Esophagus squamous epithelium (tissue), 5 donors: Measurements from ENCODE around the gene FAM186B. TPM values are rescaled to one million over a fixed set of nuclear protein-coding genes. Genes with fewer than 3 reads are reported as not detected.

Experiments used
- DNase-seq: peaks from one replicate; lab custom pipeline; 2025; lab: John Stamatoyannopoulos, UW
- H3K27ac ChIP-seq, 4 donors: fragments of 200-600 bp; sonication (generic); one replicate each; pipeline ENCODE4 v1.5.1; 2016 to 2019; ENCODE audit warnings: mild to moderate bottlenecking in 1 of 4
- H3K27me3 ChIP-seq, 4 donors: fragments of 200-600 bp; sonication (generic); 1 replicate in 3 of 4; 2 replicates in 1 of 4; pipeline versions ENCODE4 v1.5.1 to v1.6.0; 2017 to 2021; ENCODE audit warnings: antibody characterized with exemption in 1 of 4
- H3K36me3 ChIP-seq, 3 donors: fragments of 200-600 bp; sonication (generic); one replicate each; pipeline ENCODE4 v1.5.1; 2016 to 2019
- H3K4me1 ChIP-seq, 3 donors: fragments of 200-600 bp; sonication (generic); one replicate each; pipeline ENCODE4 v1.5.1; 2017 to 2019
- H3K4me3 ChIP-seq, 4 donors: fragments of 200-600 bp; sonication (generic); 1 replicate in 3 of 4; 2 replicates in 1 of 4; pipeline ENCODE4 v1.5.1; 2016 to 2019; ENCODE audit warnings: mild to moderate bottlenecking in 2 of 4, moderate library complexity in 1 of 4
- H3K9me3 ChIP-seq, 3 donors: fragments of 200-600 bp; sonication (generic); one replicate each; pipeline ENCODE4 v1.5.1; 2016 to 2019
- POLR2A ChIP-seq, 4 donors: fragments of 450-650 bp; IDR thresholded peaks; one replicate each; pipeline ENCODE4 v1.6.1; 2017; ENCODE audit warnings: antibody characterized with exemption in 4 of 4, mild to moderate bottlenecking in 4 of 4, moderate library complexity in 3 of 4
- WGBS, 2 donors: methylation state at CpG; one replicate each; pipeline ENCODE4 v1.1.5; 2018; 5-methylcytosine and 5-hydroxymethylcytosine counted together
- intact Hi-C: fragments of 100-400 bp; cut with DNase I; formaldehyde crosslinking; loops from one replicate; pipeline ENCODE4 v1.15.0; 2022
- total RNA-seq, 4 donors: library from RNA; depleted of rRNA; stranded (reverse); fragments of >200 nt; gene quantifications; one replicate each; pipeline ENCODE4 v1.1.0, GENCODE V29; 2016
- TF ChIP-seq, protein P1 (sequence below), 6 experiments: fragments of 450-650 bp in 4 of 6; fragments of 200-600 bp in 2 of 6; sonication (generic) in 2 of 6; IDR thresholded peaks; one replicate each; pipeline ENCODE4 v1.5.1; 2016 to 2019; ENCODE audit warnings: antibody characterized with exemption in 6 of 6, mild to moderate bottlenecking in 4 of 6, moderate library complexity in 4 of 6
- donor health status: DM: yes; HTN: yes; CAD: no.

FAM186B gene
- total RNA-seq, 4 donors from 2014 or later = 0.19 to 1.1 TPM; not detected in 2

DNA sequence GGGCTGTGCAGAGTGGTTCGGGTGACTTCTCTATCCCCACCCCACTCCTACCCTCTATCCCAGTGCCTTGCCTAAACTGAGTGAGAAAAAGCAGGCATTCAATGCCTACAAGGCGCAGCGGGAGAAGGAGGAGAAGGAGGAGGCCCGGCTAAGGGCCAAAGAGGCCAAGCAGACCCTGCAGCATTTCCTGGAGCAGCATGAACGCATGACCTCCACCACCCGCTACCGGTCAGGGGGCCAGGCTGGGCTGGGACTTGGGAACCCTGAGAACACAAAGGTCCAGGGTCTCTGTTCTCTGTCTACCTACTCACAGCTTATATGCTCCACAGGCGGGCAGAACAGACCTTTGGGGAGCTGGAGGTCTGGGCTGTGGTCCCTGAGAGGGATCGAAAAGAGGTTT lies 29.6 kb upstream of the FAM186B start:
- H3K36me3 ChIP-seq = peaks cover 0 to 78% (median 6%) of the 10 kb centered on the region in 3 donors
- TF ChIP-seq, protein P1, sequence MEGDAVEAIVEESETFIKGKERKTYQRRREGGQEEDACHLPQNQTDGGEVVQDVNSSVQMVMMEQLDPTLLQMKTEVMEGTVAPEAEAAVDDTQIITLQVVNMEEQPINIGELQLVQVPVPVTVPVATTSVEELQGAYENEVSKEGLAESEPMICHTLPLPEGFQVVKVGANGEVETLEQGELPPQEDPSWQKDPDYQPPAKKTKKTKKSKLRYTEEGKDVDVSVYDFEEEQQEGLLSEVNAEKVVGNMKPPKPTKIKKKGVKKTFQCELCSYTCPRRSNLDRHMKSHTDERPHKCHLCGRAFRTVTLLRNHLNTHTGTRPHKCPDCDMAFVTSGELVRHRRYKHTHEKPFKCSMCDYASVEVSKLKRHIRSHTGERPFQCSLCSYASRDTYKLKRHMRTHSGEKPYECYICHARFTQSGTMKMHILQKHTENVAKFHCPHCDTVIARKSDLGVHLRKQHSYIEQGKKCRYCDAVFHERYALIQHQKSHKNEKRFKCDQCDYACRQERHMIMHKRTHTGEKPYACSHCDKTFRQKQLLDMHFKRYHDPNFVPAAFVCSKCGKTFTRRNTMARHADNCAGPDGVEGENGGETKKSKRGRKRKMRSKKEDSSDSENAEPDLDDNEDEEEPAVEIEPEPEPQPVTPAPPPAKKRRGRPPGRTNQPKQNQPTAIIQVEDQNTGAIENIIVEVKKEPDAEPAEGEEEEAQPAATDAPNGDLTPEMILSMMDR (IDR thresholded peaks at IDR 0.05) = no peak
- no peak for TF ChIP-seq POLR2A (IDR thresholded peaks at IDR 0.05)
- 84 to 100% methylated on average over 2 to 3 of the region's 9 CpGs for whole genome bisulfite sequencing, 2 donors

DNA sequence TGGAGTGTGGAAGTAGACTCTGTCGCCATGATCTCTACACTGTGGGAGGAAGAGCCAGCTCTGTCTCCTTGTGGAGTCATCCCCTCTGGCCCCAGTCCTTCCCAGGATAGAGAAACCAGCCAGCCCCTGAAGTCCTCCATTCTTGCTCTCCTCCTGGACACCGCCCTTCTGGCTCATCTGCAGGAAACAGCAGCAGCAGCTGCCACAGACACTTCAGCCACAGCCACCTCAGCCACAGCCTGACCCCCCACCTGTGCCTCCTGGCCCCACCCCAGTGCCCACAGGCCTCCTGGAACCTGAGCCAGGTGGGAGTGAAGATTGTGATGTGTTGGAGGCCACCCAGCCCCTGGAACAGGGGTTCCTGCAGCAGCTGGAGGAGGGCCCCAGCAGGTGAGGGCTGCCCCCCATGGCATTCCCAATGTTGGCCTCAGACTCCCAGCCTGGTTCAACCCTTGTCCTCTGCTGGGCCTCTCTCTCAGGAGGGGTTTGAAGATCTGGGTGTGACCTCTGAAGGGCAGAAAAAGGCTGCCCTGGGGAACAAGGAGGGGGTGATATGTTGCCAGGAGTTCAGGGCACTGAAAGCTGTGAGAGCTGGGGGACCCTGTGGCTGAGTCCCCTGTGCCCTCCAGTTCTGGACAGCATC lies 28.4 kb upstream of the FAM186B start:
- H3K36me3 ChIP-seq = peaks cover 0 to 68% (median 6%) of the 10 kb centered on the region in 3 donors
- H3K9me3 ChIP-seq = no peaks in the 10 kb centered on the region
- intact Hi-C loops = no loop called here
- DNase-seq = no peak
- TF ChIP-seq POLR2A (IDR thresholded peaks at IDR 0.05) = no peak
- TF ChIP-seq, protein P1 (IDR thresholded peaks at IDR 0.05) = no peak
- 89 to 100% methylated on average over 1 of the region's 2 CpGs for WGBS, 2 donors
- no peak overlapping the region for H3K4me3 ChIP-seq
- peaks cover 0 to 16% (median 12%) of the 10 kb centered on the region in 3 donors for H3K4me1 ChIP-seq
- no peak overlapping the region for H3K27ac ChIP-seq
- no peaks in the 10 kb centered on the region for H3K27me3 ChIP-seq

More for the DNA sequence above, 29.6 kb upstream of the FAM186B start:
- DNase-seq = no peak
- no peak overlapping the region for H3K4me3 ChIP-seq
- intact Hi-C loops = no loop called here
- no peaks in the 10 kb centered on the region for H3K27me3 ChIP-seq
- no peaks in the 10 kb centered on the region for H3K9me3 ChIP-seq
- no peak overlapping the region for H3K27ac ChIP-seq
- H3K4me1 ChIP-seq = peaks cover 0 to 16% (median 12%) of the 10 kb centered on the region in 3 donors

DNA sequence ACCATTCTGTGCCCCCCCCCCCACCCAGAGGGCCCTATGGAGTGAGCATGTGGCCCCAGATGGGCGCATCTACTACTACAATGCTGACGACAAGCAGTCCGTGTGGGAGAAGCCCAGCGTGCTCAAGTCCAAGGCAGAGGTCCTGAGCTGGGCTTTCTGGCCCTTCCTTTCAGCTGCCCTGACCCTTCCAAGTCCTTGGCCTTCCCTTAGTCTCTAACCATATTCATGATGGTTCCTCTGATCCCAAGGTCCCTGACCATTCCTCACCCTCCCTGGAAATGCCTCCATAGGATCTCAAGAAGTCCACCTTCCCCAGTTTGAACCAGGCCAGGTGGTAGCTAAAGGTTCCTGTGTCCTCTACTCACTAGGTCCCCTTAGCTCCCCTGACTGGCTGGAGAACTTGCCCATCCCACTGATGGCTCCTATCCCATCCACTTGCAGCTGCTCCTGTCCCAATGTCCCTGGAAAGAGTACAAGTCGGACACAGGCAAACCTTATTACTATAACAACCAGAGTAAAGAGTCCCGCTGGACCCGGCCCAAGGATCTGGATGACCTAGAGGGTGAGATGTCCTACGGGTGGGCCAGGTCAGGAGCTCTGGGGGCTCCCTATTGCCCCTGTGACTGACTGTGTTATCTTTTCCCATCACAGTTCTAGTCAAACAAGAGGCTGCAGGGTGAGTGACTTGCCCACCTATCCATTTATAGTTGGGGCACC lies 27.7 kb upstream of the FAM186B start:
- intact Hi-C loops = no loop called here
- no peak overlapping the region for H3K27ac ChIP-seq
- TF ChIP-seq, protein P1 (IDR thresholded peaks at IDR 0.05) = no peak
- TF ChIP-seq POLR2A (IDR thresholded peaks at IDR 0.05) = no peak
- peaks cover 0 to 61% (median 6%) of the 10 kb centered on the region in 3 donors for H3K36me3 ChIP-seq
- 86 to 92% methylated on average over 4 to 5 of the region's 8 CpGs for whole genome bisulfite sequencing, 2 donors
- H3K4me1 ChIP-seq = peaks cover 0 to 16% (median 12%) of the 10 kb centered on the region in 3 donors
- no peaks in the 10 kb centered on the region for H3K27me3 ChIP-seq
- H3K9me3 ChIP-seq = no peaks in the 10 kb centered on the region
- DNase-seq = no peak
- no peak overlapping the region for H3K4me3 ChIP-seq

DNA sequence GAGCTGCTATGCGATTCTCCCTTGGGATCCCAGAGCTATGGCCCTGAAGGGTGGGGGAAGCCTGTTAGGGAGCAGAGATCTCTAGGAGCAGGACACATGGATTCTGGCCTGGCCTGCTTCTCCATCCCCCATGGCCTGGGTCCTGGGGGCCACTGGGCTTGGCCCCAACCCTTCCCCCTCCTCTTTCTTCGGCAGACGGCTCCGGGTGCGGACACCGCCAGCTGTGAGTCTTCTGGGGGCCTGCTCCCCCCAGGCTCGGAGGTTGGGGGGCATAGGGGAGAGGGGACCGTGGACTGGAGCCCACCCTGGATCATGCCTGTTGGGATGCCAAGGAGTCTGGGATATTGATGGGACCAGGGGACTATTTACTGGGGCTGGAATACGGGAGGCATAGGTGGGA lies 27.0 kb upstream of the FAM186B start:
- no peaks in the 10 kb centered on the region for H3K9me3 ChIP-seq
- no peak overlapping the region for H3K27ac ChIP-seq
- H3K27me3 ChIP-seq = no peaks in the 10 kb centered on the region
- TF ChIP-seq POLR2A (IDR thresholded peaks at IDR 0.05) = no peak
- TF ChIP-seq, protein P1 (IDR thresholded peaks at IDR 0.05) = no peak
- 87% methylated on average over 3 of the region's 9 CpGs for WGBS, 2 donors
- peaks cover 0 to 17% (median 16%) of the 10 kb centered on the region in 3 donors for H3K4me1 ChIP-seq
- intact Hi-C loops = no loop called here
- no peak overlapping the region for H3K4me3 ChIP-seq
- H3K36me3 ChIP-seq = peaks cover 0 to 54% (median 6%) of the 10 kb centered on the region in 3 donors
- no peak for DNase-seq

DNA sequence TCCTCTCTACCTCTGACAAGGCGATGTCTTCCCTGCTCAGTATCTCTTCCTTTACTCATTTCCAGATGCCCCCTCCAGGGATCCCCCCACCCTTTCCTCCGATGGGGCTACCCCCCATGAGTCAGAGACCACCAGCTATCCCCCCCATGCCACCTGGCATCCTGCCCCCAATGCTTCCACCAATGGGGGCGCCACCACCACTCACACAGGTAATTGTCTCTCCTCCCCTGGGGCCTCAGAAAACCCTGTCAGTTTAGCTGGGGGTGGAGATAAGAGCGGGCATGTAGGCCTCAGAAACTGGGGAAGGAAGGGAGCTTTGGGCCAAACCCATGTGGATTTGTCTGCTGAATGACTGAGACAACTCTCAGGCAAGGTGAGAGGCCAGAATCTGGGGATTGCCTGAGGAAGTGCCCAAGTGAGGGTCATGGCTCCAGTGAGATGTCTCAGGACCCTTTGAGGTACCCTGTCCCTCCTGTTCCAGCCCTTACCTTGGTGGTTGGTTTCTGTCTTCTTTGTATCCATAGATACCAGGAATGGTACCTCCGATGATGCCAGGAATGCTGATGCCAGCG lies 26.0 kb upstream of the FAM186B start:
- 83% methylated on average over 5 of the region's 6 CpGs; no CpG with 5 or more reads in 1 of the 2 donors for WGBS, 2 donors

More for the DNA sequence above, 26.0 kb upstream of the FAM186B start:
- Histone ChIP-seq H3K36me3 (peaks cover 0 to 50% (median 6%) of the 10 kb centered on the region in 3 donors), H3K4me3 (no peak overlapping the region), H3K4me1 (peaks cover 0 to 9% (median 7%) of the 10 kb centered on the region in 3 donors), H3K27ac (no peak overlapping the region), H3K9me3 (no peaks in the 10 kb centered on the region), H3K27me3 (no peaks in the 10 kb centered on the region)
- DNase-seq = no peak
- TF ChIP-seq, protein P1 (IDR thresholded peaks at IDR 0.05) = no peak
- TF ChIP-seq POLR2A (IDR thresholded peaks at IDR 0.05) = no peak
- intact Hi-C loops = no loop called here
